Bronchial epithelial cell (primary cell): ENCODE data around the gene KCTD3. TPM values are rescaled to one million over a fixed set of nuclear protein-coding genes. Genes with fewer than 3 reads are reported as not detected.

Experiments
- DNase-seq: peaks from one replicate; pipeline ENCODE4 v3.0.0-alpha.2; 2010; ENCODE audit warnings: low read depth
- FAIRE-seq: peaks from 2 replicates; lab custom pipeline; 2011; peaks lifted over from hg19 to GRCh38; lab: Jason Lieb, UNC
- H3K27me3 ChIP-seq: 2 replicates; pipeline ENCODE4 v1.5.1; 2011; ENCODE audit warnings: low read length; ENCODE audit not compliant: control insufficient read depth, insufficient read depth
- H3K36me3 ChIP-seq: 2 replicates; pipeline ENCODE4 v1.5.1; 2011; ENCODE audit warnings: low read length; ENCODE audit not compliant: control insufficient read depth, insufficient read depth
- H3K4me3 ChIP-seq: 2 replicates; pipeline ENCODE4 v1.5.1; 2011; ENCODE audit warnings: mild to moderate bottlenecking, low read depth, low read length, control low read depth
- CTCF ChIP-seq: IDR thresholded peaks from 2 replicates; pipeline ENCODE4 v1.5.1; 2011; ENCODE audit warnings: mild to moderate bottlenecking, moderate library complexity, low read length, control low read depth, inconsistent platforms; ENCODE audit not compliant: insufficient read depth, severe bottlenecking
- total RNA-seq: library from RNA; depleted of rRNA; stranded (reverse); fragments of >200 nt; gene quantifications from 2 replicates; pipeline ENCODE4 v1.2.1, GENCODE V29; 2014

The KCTD3 gene
- total RNA-seq, 1 donor from 2014 or later = 32.9 TPM

- no peak for TF ChIP-seq CTCF
- no peaks in the 10 kb centered on the region for H3K27me3 ChIP-seq
- H3K36me3 ChIP-seq = no peaks in the 10 kb centered on the region
- no peak overlapping the region for H3K4me3 ChIP-seq
- DNase-seq = no peak
- FAIRE-seq = no peak
Measured at GRCh38 chr1:215645182-215645581, 78.1 kb downstream of the KCTD3 start.

GRCh38 chr1:215645861-215646260, 78.8 kb downstream of the KCTD3 start:
- Histone ChIP-seq H3K4me3 (no peak overlapping the region), H3K36me3 (no peaks in the 10 kb centered on the region), H3K27me3 (no peaks in the 10 kb centered on the region)
- no peak for FAIRE-seq
- TF ChIP-seq CTCF = no peak
- no peak for DNase-seq

DNA sequence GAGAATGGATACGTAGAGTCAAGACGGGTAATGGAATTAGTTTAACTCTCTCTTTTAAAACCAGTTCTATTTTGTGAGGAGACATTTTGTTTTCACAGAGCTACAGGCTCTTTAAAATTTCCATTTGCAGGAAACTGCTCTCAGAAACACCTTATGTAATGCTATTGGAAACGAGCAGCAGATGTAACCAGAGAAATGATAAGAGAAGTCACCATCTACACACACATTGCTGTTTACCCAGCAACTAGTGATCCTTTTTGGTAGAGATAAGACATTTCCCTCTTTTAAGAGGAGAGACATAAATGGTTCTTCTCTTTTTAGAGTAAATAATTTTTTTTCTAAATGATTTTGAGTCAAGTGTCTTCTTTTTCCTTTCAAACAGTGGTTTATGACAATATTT, 80.6 kb downstream of the KCTD3 start:
- Histone ChIP-seq H3K36me3 (no peaks in the 10 kb centered on the region), H3K4me3 (no peak overlapping the region), H3K27me3 (no peaks in the 10 kb centered on the region)
- TF ChIP-seq CTCF = no peak
- no peak for FAIRE-seq
- DNase-seq = no peak

DNA sequence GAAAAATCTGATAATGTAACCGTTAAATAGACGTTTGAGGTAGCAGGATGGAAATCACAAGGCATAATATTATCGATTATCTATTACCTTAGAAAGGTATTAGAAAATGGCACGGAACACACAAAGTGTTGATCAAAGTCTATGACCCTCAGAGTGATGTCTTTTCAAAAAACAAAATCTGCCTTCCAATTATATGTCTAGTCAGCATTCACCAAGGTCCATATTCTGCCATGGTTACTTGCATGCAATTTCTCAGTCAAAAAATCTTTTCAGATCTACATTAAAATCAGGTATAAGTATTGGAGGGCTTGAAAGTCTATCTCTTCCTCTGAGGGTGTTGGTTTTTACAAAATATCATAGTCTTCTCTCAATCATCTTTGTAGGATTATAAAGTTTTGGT, 81.9 kb downstream of the KCTD3 start:
- no peaks in the 10 kb centered on the region for H3K36me3 ChIP-seq
- no peaks in the 10 kb centered on the region for H3K27me3 ChIP-seq
- no peak for DNase-seq
- no peak overlapping the region for H3K4me3 ChIP-seq
- TF ChIP-seq CTCF = no peak
- no peak for FAIRE-seq

DNA sequence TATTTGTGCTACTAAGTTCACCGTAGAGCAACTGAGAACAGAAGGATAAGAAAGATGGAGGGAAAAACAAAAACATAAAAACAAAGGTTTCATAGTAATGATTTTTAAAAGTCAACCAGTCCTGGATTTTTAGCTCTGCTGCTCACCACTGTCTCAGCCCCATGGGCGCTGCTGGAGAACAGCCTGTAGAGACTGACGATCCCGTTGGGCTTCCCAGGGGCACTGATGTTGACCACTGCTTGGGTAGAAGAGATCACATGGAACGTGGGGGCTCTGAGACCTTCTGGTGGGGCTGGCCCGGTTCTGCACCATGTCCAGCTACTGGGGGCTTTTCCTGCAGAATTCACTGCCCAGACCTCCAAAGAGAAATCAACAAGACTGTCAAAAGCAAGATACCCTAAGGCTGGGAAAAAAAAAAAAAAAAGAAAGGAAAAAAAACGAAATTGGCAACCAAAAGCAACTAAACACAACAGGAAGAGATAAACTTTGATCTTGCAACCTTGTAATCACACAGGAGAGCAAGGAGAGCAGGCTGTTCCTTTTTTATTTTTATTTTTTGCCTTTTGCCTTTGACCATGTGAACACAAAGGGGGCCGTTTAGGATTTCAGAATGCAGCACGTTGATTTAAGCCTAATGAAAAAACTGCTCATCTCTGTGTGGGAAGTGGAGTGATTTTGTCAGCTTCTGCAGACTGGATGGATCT, 83.5 kb downstream of the KCTD3 start:
- H3K27me3 ChIP-seq = no peaks in the 10 kb centered on the region
- no peak for TF ChIP-seq CTCF
- H3K4me3 ChIP-seq = no peak overlapping the region
- DNase-seq (no peak), FAIRE-seq (no peak)
- no peaks in the 10 kb centered on the region for H3K36me3 ChIP-seq

DNA sequence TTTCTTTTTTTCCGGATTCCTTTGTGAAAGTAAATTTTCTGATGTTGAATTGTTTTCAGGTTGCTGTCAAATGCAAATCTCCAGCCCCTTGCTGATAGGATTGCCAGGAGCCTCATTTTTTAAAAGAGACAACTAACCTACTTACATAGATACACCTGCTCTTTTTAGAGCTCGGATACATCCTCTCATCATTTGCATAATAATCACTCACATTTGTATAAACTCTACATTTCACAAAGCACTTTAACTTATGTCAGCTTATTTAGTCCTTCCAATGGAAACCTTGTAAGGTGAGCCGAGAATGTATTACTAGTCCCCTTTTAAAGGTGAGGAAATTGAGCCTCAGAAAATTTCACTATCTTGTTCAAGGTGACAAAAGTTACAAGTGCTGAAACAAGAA, 84.8 kb downstream of the KCTD3 start:
- Histone ChIP-seq H3K4me3 (no peak overlapping the region), H3K27me3 (no peaks in the 10 kb centered on the region)
- no peak for FAIRE-seq

More for the DNA sequence above, 84.8 kb downstream of the KCTD3 start:
- no peak for DNase-seq
- TF ChIP-seq CTCF = no peak
- H3K36me3 ChIP-seq = no peaks in the 10 kb centered on the region
